MM.1S (cell line): ENCODE results near the gene PTPRO.

Source experiments
- DNase-seq: peaks from one replicate; pipeline ENCODE4 v3.0.0-alpha.2; 2015
- H2AFZ ChIP-seq: fragments of 300-600 bp; sonication (generic); 2 replicates; pipeline ENCODE4 v1.6.0; 2016; ENCODE audit warnings: antibody characterized with exemption, low read length
- H3F3A ChIP-seq: fragments of 300-600 bp; sonication (generic); 2 replicates; pipeline ENCODE4 v1.6.1; 2016; ENCODE audit warnings: mild to moderate bottlenecking, antibody characterized with exemption, low read length, moderate library complexity, mixed read lengths; ENCODE audit not compliant: insufficient read depth
- H3K27ac ChIP-seq: fragments of 300-600 bp; sonication (generic); 2 replicates; pipeline ENCODE4 v1.5.1; 2016; ENCODE audit warnings: mild to moderate bottlenecking, low read length
- H3K27me3 ChIP-seq: fragments of 300-600 bp; sonication (generic); replicated peaks from 2 replicates; pipeline ENCODE4 v1.6.0; 2016; ENCODE audit warnings: low read length; ENCODE audit not compliant: insufficient read depth
- H3K36me3 ChIP-seq: fragments of 300-600 bp; sonication (generic); replicated peaks from 2 replicates; pipeline ENCODE4 v1.6.1; 2016; ENCODE audit warnings: mild to moderate bottlenecking, low read length, mixed read lengths; ENCODE audit not compliant: insufficient read depth
- H3K4me1 ChIP-seq: fragments of 300-600 bp; sonication (generic); 2 replicates; pipeline ENCODE4 v1.6.1; 2016; ENCODE audit warnings: low read length, mixed read lengths
- H3K4me2 ChIP-seq: fragments of 300-600 bp; sonication (generic); 2 replicates; pipeline ENCODE4 v1.6.0; 2016; ENCODE audit warnings: low read depth, low read length
- H3K4me3 ChIP-seq: fragments of 300-600 bp; sonication (generic); 2 replicates; pipeline ENCODE4 v1.5.1; 2016; ENCODE audit warnings: low read length, mixed read lengths
- H3K79me2 ChIP-seq: fragments of 300-600 bp; sonication (generic); 2 replicates; pipeline ENCODE4 v1.6.1; 2016; ENCODE audit warnings: mixed run types, low read length, mixed read lengths
- H3K9ac ChIP-seq: fragments of 300-600 bp; sonication (generic); 2 replicates; pipeline ENCODE4 v1.6.1; 2016; ENCODE audit warnings: low read length, mixed read lengths
- H3K9me2 ChIP-seq: fragments of 300-600 bp; sonication (generic); replicated peaks from 2 replicates; pipeline ENCODE4 v1.6.1; 2016; ENCODE audit warnings: mild to moderate bottlenecking, low read length, mixed read lengths; ENCODE audit not compliant: insufficient read depth
- H3K9me3 ChIP-seq: fragments of 300-600 bp; sonication (generic); replicated peaks from 2 replicates; pipeline ENCODE4 v1.6.1; 2016; ENCODE audit warnings: mild to moderate bottlenecking, low read length, mixed read lengths; ENCODE audit not compliant: insufficient read depth
- H4K20me1 ChIP-seq: fragments of 300-600 bp; sonication (generic); 2 replicates; pipeline ENCODE4 v1.6.1; 2016; ENCODE audit warnings: mild to moderate bottlenecking, low read length, moderate library complexity, mixed read lengths; ENCODE audit not compliant: insufficient read depth
- CTCF ChIP-seq: fragments of 300-600 bp; sonication (generic); IDR thresholded peaks from 2 replicates; pipeline ENCODE4 v1.5.1; 2016; ENCODE audit warnings: antibody characterized with exemption, low read length, mixed read lengths
- EZH2 ChIP-seq: fragments of 300-600 bp; sonication (generic); optimal IDR thresholded peaks from 2 replicates; pipeline ENCODE3; 2017; ENCODE audit warnings: low read depth, mild to moderate bottlenecking, antibody characterized with exemption, low read length, mixed read lengths
- EZH2phosphoT487 ChIP-seq: fragments of 300-600 bp; sonication (generic); IDR thresholded peaks from 2 replicates; pipeline ENCODE4 v1.6.1; 2018; ENCODE audit warnings: antibody characterized with exemption, low read length

PTPRO gene

GRCh38 chr12:15546102-15546701 is 223.9 kb downstream of the PTPRO start:
- H4K20me1 ChIP-seq: no peaks in the 10 kb centered on the region
- H3K79me2 ChIP-seq: no peaks in the 10 kb centered on the region
- peak; percentile 37 for DNase-seq
- H3K4me2 ChIP-seq: peak overlapping the region; percentile 58; the same call in 1 of the 2 replicates
- TF ChIP-seq CTCF (no peak), EZH2 (no peak), EZH2phosphoT487 (no peak)
- peak overlapping the region; percentile 58; the same call in 1 of the 2 replicates for H3K27ac ChIP-seq
- H3K9me3 ChIP-seq: no peaks in the 10 kb centered on the region
- H3F3A ChIP-seq: peaks cover 14% of the 10 kb centered on the region
- H2AFZ ChIP-seq: peak overlapping the region; percentile 13
- H3K36me3 ChIP-seq: no peaks in the 10 kb centered on the region
- H3K4me3 ChIP-seq: peak overlapping the region; percentile 5; the same call in 1 of the 2 replicates
- H3K9me2 ChIP-seq: no peaks in the 10 kb centered on the region
- no peaks in the 10 kb centered on the region for H3K27me3 ChIP-seq
- H3K4me1 ChIP-seq: peaks cover 26% of the 10 kb centered on the region; the same call in 1 of the 2 replicates
- H3K9ac ChIP-seq: no peak overlapping the region

GRCh38 chr12:15547063-15547462 is 224.8 kb downstream of the PTPRO start:
- H3K4me3 ChIP-seq: no peak overlapping the region
- H4K20me1 ChIP-seq: no peaks in the 10 kb centered on the region
- H3K9me3 ChIP-seq: no peaks in the 10 kb centered on the region
- no peak overlapping the region for H3K9ac ChIP-seq
- H3K4me2 ChIP-seq: peak overlapping the region; percentile 58; the same call in 1 of the 2 replicates
- H3K4me1 ChIP-seq: peaks cover 26% of the 10 kb centered on the region; the same call in 1 of the 2 replicates
- TF ChIP-seq EZH2phosphoT487: no peak
- no peak for TF ChIP-seq CTCF
- TF ChIP-seq EZH2: no peak
- no peaks in the 10 kb centered on the region for H3K36me3 ChIP-seq
- H3K79me2 ChIP-seq: no peaks in the 10 kb centered on the region
- DNase-seq: no peak
- H3K27me3 ChIP-seq: no peaks in the 10 kb centered on the region
- no peaks in the 10 kb centered on the region for H3K9me2 ChIP-seq
- H3K27ac ChIP-seq: no peak overlapping the region
- H3F3A ChIP-seq: peaks cover 14% of the 10 kb centered on the region
- no peak overlapping the region for H2AFZ ChIP-seq

GRCh38 chr12:15547691-15548090 is 225.4 kb downstream of the PTPRO start:
- Histone ChIP-seq H4K20me1 (no peaks in the 10 kb centered on the region), H3K36me3 (no peaks in the 10 kb centered on the region), H3K4me1 (peaks cover 26% of the 10 kb centered on the region; the same call in 1 of the 2 replicates), H3K4me2 (no peak overlapping the region), H2AFZ (no peak overlapping the region), H3K79me2 (no peaks in the 10 kb centered on the region), H3K27me3 (no peaks in the 10 kb centered on the region), H3K4me3 (no peak overlapping the region), H3K27ac (no peak overlapping the region), H3K9me3 (no peaks in the 10 kb centered on the region), H3K9ac (no peak overlapping the region), H3K9me2 (no peaks in the 10 kb centered on the region), H3F3A (peaks cover 14% of the 10 kb centered on the region)
- no peak for TF ChIP-seq CTCF
- no peak for TF ChIP-seq EZH2phosphoT487
- TF ChIP-seq EZH2: no peak
- peak; percentile 24 for DNase-seq
